GM21825 (cell line): ENCODE results near the gene DIRAS3.
"Not testable (repeated sequence)": the region's sequence is repeated elsewhere in the genome, so short reads cannot be mapped to it uniquely, and the experiment has no call there.

ENCODE experiments used
- ATAC-seq: cut with Tn5 transposase; IDR thresholded peaks from one replicate; pipeline ENCODE4 v1.9.1; 2021; ENCODE audit warnings: mild to moderate bottlenecking, moderate library complexity; ENCODE audit not compliant: unreplicated experiment

Gene DIRAS3

DNA sequence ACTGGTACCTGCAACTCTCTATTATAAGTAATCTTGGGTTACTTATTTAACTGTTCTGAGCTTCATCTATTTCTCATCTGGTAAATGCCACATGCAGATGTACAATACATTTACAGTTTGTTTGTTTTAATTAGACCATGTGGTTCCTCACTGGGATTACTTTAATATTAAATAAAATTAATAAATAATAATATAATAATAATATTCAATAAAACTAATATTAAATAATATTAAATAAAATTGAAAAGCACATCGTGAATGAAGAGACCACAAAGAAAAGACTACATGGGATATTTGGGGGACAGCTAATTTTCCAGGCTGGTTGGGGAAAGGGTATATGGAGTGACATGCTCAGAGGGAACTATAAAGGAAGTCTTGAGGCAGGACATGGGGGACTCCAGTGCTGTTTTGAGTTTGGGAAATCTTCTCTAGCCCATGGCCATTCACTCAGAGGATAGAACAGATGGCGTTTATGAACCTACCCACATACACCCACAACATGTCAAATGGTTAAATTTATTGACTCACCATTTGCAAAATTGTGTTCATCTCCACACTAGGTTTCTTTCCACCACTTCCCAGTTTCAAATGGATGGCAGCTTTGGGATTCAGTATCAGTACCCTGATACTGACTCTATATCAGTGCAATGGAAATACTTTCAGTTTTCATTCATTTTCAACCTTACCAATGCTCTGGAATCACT, 25.6 kb downstream of the DIRAS3 start:
- ATAC-seq, result no peak

DNA sequence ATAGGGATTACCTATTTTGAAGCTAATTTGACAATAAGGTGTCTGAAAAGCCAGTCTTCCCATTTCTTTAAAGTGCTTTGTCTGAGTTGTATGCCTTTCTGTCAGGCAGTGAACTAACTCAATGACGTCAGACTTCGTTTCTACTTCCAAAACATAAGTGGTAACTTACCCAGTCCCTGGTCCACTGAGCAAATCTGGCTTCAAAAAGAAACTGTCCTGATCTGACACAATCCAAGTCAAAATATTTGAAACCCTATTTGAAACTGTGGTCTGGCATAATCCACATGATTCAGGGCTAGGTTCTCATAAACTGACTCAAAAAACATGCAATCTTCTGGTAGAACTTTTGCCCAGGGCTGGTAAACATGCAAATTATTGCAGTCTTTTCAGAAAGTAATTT, 34.0 kb downstream of the DIRAS3 start:
- no peak for ATAC-seq

DNA sequence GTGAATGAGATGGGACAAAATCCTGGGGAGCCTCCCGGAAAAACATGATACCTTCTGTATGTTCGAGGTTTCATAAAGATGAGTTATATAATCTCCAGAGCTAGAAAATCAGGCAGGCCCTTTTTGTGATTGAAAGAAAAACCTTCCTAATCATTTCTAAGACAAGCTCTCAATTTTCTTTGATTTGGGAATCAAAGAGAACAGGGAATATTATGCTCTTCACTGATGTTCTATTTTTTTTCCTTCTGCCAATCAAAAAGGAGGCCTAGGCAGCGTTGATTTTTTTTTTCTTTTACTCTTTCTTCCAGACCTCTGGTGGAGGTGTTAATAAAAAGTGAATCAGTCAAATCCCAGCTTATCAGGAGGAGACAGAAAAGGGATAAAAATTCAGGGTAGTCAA, 34.5 kb downstream of the DIRAS3 start:
- no peak for ATAC-seq

DNA sequence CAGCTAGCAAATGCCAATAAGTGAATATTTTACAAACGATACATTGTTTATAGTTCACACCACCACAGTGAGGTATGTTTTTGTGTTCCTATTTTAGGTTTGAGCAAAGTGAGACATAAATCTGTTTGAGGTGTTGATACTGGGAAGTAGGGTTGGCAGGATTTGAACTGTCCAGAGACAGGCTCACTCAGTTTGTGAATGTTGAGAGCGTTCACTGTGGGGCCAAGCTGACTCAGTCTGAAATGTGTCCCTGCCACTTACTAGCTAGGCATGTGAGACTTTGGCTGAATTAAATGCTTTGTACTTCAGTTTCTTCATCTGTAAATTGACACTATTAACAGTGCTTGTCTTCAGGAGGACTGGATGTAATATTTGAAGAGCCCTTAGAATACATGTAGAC, 35.1 kb downstream of the DIRAS3 start:
- ATAC-seq, result no peak

DNA sequence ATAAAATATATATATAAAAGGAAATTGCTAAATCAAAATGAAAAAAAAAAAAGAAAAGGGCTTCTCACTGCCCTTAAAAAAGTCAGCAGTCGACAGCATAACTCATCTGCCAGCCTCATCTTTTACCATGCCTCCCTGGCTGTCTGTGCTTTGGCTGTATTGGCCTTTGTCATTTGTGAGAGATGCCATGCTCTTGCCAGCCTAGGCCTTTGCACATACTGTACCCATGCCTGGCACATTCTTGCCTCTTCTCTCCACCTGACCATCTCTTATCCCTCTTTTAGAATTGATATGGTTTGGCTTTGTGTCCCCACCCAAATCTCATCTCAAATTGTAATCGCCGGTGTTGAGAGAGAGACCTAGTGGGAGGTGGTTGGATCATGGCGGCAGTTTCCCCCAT, 37.1 kb downstream of the DIRAS3 start:
- ATAC-seq, result no peak

DNA sequence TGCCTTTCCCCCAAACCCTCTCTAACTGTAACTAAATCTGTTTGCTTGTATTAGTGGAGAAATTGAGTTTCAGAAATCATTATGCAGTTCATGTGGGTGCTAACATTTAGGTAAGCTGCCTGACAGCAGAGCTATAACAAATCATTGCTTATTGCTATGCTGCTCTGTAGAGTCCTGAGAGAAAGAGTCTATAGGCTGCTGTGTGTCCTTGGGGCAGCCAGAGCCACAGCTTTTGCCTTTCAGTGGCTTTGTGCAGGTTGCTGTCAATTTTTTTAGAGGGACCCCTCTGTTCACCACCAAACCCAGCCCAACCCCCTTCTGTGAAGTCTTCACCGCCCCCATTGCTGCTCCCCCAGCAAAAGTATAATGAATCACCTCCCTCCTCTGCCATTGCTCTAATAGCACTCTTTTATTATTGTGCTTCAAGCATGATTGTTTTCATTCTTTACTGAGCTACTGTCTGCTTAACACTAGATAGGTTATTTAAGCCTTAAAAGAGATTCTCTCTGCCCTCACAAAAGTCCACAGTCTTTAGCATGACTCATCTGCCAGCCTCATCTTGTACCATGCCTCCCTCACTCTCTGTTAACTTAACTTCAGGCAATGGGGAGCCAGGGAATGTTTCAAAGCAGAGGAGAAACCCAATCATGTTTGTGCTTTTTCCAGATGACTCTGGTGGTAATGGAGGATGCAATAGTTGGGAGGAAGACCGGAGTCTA, 38.6 kb downstream of the DIRAS3 start:
- ATAC-seq, result no peak

DNA sequence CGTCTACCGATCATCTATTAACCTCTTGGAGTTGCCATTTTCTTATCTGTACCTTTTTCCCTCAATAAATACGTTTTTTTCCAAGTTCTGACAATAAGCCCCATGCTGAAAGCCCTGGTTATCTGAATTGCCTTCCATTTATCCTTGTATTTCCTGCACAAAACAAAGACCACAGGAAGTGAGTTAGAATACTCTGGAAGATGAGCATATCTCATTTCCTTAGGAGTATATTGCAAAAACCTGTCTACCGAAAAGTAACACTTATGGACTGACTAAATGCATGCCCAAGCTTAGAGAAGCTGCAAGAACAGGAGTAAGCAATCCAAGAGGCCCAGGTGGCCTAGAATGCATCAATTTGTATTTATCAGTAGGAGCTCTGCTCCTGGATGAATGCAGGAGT, 39.9 kb downstream of the DIRAS3 start:
- ATAC-seq, result no peak

DNA sequence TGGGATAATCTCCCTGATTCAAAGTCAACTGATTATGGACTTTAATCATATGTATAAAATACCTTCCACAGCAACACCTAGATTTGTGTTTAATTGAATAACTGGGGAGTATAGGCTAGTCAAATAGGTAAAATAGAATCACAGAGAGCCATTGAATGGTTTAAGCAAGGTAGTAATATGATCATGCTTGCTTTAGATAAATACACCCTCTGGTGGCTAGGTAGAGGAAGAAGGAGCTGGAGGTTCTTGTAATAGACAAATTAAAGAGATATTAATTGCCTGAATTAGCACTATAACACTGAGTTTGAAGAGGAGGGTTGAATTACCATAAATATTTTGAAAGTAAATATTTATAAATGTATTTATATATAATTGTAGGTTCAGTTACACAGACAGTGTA, 40.3 kb downstream of the DIRAS3 start:
- no peak for ATAC-seq

DNA sequence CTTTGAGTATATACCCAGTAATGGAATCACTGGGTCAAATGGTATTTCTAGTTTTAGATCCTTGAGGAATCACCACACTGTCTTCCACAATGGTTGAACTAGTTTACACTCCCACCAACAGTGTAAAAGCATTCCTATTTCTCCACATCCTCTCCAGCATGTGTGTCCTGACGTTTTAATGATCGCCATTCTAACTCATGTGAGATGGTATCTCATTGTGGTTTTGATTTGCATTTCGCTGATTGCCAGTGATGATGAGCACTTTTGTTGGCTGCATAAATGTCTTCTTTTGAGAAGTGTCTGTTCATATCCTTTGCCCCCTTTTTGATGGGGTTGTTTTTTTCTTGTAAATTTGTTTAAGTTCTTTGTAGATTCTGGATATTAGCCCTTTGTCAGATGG, 46.8 kb downstream of the DIRAS3 start:
- ATAC-seq, result not testable (repeated sequence)

DNA sequence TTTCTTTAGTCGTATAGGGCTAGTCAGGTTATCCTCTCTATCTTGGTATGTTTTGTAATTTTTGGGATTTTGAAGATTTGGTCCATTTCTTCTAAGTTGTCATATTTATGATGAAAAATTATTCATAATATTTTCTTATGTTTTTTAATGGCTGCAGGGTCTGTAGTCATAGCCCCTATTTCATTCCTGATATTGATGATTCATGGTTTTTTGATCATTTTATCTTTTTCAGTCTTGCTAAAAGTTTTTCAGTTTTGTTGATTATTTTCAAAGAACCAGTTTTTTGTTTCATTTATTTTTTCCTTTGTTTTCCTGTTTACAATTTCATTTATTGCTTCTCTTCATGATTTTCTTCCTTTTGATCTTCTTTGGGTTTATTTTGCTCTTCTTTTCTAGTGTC, 50.2 kb downstream of the DIRAS3 start:
- ATAC-seq, result no peak

DNA sequence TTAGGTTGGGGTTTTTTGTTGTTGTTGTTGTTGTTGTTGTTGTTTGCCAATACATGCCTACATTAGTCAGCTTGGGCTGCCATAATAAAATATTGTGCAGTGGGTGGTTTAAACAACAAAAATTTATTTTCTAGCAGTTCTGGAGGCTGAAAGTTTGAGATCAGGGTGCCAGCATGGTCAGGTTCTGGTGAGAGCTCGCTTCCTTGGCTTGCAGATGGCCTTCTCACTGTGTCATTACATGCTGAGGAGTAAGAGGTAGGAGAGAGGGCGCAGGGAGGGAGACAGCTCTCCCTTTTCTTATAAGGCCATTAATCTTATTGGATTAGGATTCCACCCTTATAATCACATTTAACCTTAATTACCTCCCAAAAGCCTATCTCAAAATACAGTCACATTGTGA, 52.7 kb downstream of the DIRAS3 start:
- no peak for ATAC-seq
